Measurements from ENCODE around the gene DLG3.
"Not testable (repeated sequence)": the region's sequence is repeated elsewhere in the genome, so short reads cannot be mapped to it uniquely, and the experiment has no call there.

Gene DLG3

DNA sequence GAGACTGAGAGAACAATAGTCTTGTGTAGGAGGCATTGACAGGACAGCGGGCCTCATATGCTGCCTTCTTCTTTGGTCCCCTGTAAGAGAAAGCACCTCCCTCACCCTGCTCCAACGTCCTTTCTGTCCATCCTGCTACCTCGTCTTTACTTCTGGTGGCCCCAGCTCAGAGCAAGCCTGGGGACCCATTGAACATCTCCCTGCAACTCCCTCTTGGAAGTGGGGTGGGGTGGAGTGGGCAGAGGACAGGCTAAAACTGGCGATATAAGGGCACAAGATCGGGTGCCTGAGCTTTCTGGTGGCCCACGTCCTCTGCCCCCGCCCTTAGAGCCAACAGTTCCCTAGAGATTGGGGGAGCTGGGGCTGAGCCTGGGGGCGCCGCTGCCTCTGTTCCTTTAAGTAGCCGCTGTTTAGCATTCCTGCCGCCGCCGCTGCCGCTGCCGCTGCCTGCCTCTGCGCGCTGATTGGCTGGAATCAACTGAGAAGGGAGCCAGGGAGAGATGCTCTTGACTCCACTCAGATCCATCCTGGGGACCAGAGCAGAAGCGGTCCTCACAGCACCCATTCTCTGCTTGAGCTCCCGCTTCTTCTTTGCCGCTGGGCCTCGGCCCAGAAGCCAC is at the start of gene DLG3:
Gene DLG3, plus strand, starts transcription at position 510 of the 620 bp plus-strand sequence. CDS start 367 bp downstream, outside the sequence.
- peak in 1 of 4 experiments; percentile 1 for DNase-seq

GRCh38 chrX:70398899-70399298 is 45.7 kb upstream of the DLG3 start:
- no peak for DNase-seq

DNA sequence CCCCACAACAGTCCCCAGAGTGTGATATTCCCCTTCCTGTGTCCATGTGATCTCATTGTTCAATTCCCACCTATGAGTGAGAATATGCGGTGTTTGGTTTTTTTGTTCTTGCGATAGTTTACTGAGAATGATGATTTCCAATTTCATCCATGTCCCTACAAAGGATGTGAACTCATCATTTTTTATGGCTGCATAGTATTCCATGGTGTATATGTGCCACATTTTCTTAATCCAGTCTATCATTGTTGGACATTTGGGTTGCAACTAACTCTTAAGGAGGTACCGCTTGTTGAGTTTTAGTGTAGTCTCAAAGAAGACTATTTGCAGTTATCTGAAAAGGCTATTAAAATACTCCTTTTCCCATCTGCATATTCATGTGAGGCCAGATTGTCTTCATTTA is 44.5 kb upstream of the DLG3 start:
- not testable (repeated sequence) for DNase-seq

- no peak for DNase-seq
These were observed 41.9 kb upstream of the DLG3 start for GRCh38 chrX:70402721-70403120.

GRCh38 chrX:70405003-70405402 is 39.6 kb upstream of the DLG3 start:
- DNase-seq: no peak

- no peak for DNase-seq
These were observed 33.7 kb upstream of the DLG3 start for GRCh38 chrX:70410921-70411320.

GRCh38 chrX:70411475-70411874 is 33.2 kb upstream of the DLG3 start:
- DNase-seq: no peak

DNA sequence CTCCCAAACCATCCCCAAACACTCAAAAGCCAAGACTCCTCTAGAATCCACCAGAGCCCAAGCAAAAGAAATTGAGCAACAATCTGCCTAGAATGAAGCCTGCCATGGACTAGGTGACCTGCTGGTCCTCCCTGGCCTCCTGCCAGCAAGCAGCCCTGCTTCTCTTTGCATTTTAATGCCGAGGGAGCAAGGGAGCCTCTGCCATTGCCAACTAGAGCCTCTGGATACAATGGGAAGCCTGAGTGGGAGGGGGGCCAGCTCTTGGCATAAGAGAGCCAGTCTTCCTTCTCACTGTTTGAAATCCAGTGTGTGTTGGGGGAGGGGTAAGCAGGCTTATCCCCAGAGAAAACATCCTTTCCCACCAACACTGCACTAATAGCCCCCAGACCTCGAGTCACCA is 23.0 kb upstream of the DLG3 start:
- DNase-seq: no peak

DNA sequence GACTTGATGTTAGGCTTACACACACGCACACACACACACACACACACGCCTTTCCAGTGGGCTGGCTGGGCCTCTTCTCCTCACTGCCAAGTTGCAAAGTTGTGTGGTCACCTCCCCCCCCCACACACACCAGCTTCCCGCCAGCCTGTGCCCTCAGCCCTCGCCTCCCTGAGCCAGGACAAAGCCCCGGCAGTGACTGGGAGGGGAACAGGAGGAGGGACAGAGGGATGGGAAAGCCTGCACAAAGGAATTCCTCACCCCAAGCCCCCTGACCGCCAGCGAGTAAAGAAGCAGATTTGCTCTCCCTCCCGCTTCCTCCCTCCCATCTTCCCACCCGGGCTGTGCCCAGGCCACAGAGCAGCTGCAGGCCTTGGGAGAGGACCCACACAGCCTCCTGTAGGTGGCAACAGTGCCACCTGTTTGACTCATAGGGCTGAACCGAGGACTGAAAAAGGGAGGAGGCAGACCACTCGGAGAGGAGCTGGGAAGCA is 21.7 kb upstream of the DLG3 start, which contains the start of gene GDPD2:
Gene GDPD2, plus strand, starts transcription at position 464 of the 491 bp plus-strand sequence. CDS start 1,671 bp downstream, outside the sequence.
- no peak for DNase-seq

DNA sequence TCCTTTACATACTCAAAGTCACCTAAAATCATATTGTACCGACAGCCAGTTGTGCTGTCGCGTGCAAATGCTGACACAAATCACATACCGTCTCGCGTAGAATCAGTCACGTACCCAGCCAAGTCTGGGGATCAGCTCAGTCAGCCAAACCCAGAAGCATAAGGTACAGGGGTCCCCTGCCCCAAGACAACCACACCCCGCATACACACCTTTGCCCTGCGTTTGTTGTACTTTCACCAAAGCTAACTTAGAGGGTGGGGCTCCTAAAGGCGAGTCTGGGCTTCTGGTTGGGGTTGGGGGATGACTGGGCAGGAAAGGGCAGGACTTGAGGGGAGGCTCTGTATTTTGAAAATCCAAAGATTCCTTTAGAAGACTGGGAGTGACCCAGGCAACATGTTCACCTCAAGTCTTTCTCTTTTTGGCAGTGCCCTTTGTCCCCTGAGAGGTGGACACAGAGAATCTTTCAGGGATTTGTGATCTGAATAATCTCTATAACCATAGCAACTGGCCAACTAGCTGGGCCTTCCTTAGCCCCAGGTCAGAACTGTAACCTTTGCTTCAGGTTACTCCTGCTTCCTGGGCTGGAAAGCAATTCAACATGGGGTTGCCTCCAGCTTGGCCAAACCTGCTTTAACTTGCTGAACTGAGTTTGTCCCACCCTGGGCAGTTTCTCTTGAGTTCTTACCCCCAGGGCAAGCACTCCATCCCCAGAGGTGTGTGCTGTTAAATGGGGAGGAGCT is 20.5 kb upstream of the DLG3 start:
- no peak for DNase-seq

DNA sequence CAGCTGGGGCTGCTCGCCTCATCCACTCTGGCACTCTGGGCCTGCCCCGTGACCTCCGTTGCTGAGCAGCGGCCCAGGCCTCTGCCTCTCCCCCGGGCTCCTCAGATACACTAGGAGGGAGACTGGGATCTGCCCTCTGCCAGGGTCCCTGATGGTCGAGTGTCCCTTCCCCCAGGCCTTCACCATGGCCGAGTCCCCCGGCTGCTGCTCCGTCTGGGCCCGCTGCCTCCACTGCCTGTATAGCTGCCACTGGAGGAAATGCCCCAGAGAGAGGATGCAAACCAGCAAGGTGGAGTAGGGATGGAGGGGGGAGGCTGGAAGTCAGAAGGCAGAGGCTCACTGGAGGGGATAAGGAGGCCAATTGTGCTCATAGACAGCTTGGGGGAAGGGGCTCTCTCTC is 19.8 kb upstream of the DLG3 start:
- no peak for DNase-seq

DNA sequence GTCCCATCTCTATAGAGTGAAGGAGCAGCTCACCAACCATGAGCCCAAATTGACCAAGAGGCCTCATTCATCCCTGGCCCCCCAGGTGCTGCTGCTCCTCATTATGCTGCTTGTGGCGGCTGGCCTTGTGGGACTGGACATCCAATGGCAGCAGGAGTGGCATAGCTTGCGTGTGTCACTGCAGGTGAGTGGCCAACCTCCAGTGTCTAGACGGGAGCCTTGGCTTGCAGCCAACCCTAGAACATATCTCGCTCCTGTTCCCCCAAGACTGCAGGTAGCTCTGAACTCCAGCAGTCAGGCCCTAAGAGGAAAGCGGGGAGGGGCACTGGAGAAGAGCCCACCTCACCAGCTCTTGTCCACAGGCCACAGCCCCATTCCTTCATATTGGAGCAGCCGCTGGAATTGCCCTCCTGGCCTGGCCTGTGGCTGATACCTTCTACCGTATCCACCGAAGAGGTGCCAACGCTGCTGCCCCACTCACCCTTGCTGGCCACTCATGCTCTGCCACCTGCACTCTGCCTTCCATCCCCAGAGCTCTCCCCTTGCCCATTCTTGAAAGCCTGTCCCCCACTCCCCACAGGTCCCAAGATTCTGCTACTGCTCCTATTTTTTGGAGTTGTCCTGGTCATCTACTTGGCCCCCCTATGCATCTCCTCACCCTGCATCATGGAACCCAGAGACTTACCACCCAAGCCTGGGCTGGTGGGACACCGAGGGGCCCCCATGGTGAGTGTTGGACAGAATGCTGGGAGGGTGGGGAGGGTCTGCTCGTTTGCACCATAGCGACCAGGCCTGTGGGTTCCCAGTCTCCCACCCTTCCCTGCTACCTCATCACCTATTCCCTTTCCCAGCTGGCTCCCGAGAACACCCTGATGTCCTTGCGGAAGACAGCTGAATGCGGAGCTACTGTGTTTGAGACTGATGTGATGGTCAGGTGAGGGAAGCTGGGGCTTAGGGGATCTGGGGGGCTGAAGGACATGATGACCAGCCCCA is 18.1 kb upstream of the DLG3 start:
- no peak for DNase-seq

GRCh38 chrX:70427365-70427764 is 17.3 kb upstream of the DLG3 start:
- DNase-seq: no peak

GRCh38 chrX:70429759-70430158 is 14.9 kb upstream of the DLG3 start:
- DNase-seq: no peak

GRCh38 chrX:70432936-70433847 is 11.4 kb upstream of the DLG3 start:
- no peak for DNase-seq

GRCh38 chrX:70433848-70434351 is 10.7 kb upstream of the DLG3 start:
- DNase-seq: peak; percentile 32 to 52 (median 41)

- DNase-seq: peak; percentile 13 to 37 (median 20)
These were observed 10.2 kb upstream of the DLG3 start for GRCh38 chrX:70434352-70434866.

GRCh38 chrX:70434914-70435586 is 9.6 kb upstream of the DLG3 start:
- no peak for DNase-seq

GRCh38 chrX:70436343-70436742 is 8.3 kb upstream of the DLG3 start:
- DNase-seq: no peak

GRCh38 chrX:70437011-70437410 is 7.6 kb upstream of the DLG3 start:
- DNase-seq: no peak
